OCI-LY7 (cell line): Measurements from ENCODE around the gene SLC38A5.
"Not testable (repeated sequence)": the region's sequence is repeated elsewhere in the genome, so short reads cannot be mapped to it uniquely, and the experiment has no call there.

ENCODE experiments used
- CTCF ChIP-seq: fragments of 200-600 bp; sonication (generic); conservative IDR thresholded peaks from 2 replicates; pipeline ENCODE4 v1.5.1; 2014; ENCODE audit warnings: mild to moderate bottlenecking, antibody characterized with exemption, low read length, moderate library complexity, mixed read lengths
- EZH2phosphoT487 ChIP-seq: fragments of 200-600 bp; sonication (generic); IDR thresholded peaks from 2 replicates; pipeline ENCODE4 v1.6.1; 2018; ENCODE audit warnings: low read depth, borderline replicate concordance, mild to moderate bottlenecking, mixed run types, antibody characterized with exemption, low read length, moderate library complexity, mixed read lengths

DNA sequence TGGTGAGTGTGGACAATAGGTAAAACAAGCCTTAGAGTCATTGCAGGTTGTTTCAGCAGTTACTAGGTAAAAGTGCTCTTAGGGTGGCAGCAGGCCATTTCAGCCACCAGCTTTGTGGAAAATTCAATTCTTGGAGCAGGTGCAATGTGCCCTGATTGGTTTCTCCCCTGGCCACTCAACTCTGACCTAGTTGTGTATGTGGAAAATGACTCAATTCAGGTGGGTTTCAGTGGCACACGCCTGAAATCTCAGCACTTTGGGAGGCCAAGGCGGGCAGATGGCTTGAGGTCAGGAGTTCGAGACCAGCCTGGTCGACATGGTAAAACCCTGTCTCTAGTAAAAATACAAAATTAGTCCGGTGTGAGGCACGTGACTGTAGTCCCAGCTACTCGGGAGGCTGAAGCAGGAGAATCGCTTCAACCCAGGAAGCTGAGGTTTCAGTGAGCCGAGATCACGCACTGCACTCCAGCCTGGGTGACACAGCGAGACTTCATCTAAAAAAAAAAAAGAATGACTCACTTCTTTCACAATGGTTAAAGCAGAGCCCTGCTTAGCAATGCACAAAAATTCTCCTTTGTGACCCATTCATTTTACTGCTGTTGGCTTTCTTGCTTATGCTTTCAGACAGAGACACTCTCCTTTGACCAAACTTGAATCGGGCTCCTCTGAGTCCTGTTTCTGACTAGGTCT, 42.9 kb downstream of the SLC38A5 start:
- not testable (repeated sequence) for TF ChIP-seq CTCF, EZH2phosphoT487
